GM23338 (cell line): ENCODE results near the gene BRI3. TPM values are rescaled to one million over a fixed set of nuclear protein-coding genes. Genes with fewer than 3 reads are reported as not detected.

Experiments used
- ATAC-seq: fragments of 200-7000 bp; cut with Tn5 transposase; 3 replicates; pipeline ENCODE4 v1.9.1; 2020
- DNase-seq: peaks from one replicate; pipeline ENCODE4 v3.0.0-alpha.2; 2015; ENCODE audit warnings: low spot score
- H2AFZ ChIP-seq: fragments of 200-600 bp; sonication (generic); 2 replicates; pipeline ENCODE4 v1.8.0; 2016; ENCODE audit warnings: antibody characterized with exemption, mild to moderate bottlenecking, moderate library complexity
- H3F3A ChIP-seq: fragments of 200-600 bp; sonication (generic); replicated peaks from 2 replicates; pipeline ENCODE4 v1.8.0; 2017; ENCODE audit warnings: antibody characterized with exemption, mixed run types, low read depth
- H3K27ac ChIP-seq: fragments of 200-600 bp; sonication (generic); 2 replicates; pipeline ENCODE4 v1.6.1; 2016; ENCODE audit warnings: low read depth
- H3K27me3 ChIP-seq: fragments of 200-600 bp; sonication (generic); 2 replicates; pipeline ENCODE4 v1.8.0; 2016; ENCODE audit warnings: mild to moderate bottlenecking, mixed run types, moderate library complexity; ENCODE audit not compliant: insufficient read depth
- H3K36me3 ChIP-seq: fragments of 200-600 bp; sonication (generic); 2 replicates; pipeline ENCODE4 v1.8.0; 2016; ENCODE audit warnings: mild to moderate bottlenecking; ENCODE audit not compliant: insufficient read depth
- H3K4me1 ChIP-seq: fragments of 200-600 bp; sonication (generic); 2 replicates; pipeline ENCODE4 v1.8.0; 2016; ENCODE audit warnings: mild to moderate bottlenecking, moderate library complexity; ENCODE audit not compliant: insufficient read depth
- H3K4me2 ChIP-seq: fragments of 200-600 bp; sonication (generic); 2 replicates; pipeline ENCODE4 v1.7.1; 2017; ENCODE audit warnings: mixed run types
- H3K4me3 ChIP-seq: fragments of 200-600 bp; sonication (generic); 2 replicates; pipeline ENCODE4 v1.6.1; 2016; ENCODE audit warnings: mixed run types
- H3K79me2 ChIP-seq: fragments of 200-600 bp; sonication (generic); replicated peaks from 2 replicates; pipeline ENCODE4 v1.8.0; 2017; ENCODE audit warnings: mild to moderate bottlenecking; ENCODE audit not compliant: insufficient read depth
- H3K9me2 ChIP-seq: fragments of 200-600 bp; sonication (generic); 2 replicates; pipeline ENCODE4 v1.8.0; 2017; ENCODE audit not compliant: insufficient read depth
- H4K20me1 ChIP-seq: fragments of 200-600 bp; sonication (generic); replicated peaks from 2 replicates; pipeline ENCODE4 v1.8.0; 2017; ENCODE audit warnings: mild to moderate bottlenecking; ENCODE audit not compliant: insufficient read depth
- H3K27ac Mint-ChIP-seq: 2 replicates; pipeline ENCODE4 v1.8.0; 2020; ENCODE audit warnings: inconsistent platforms, mild to moderate bottlenecking, moderate library complexity, mixed read lengths
- H3K27me3 Mint-ChIP-seq: 3 replicates; pipeline ENCODE4 v1.8.0; 2022; ENCODE audit warnings: low read depth, mild to moderate bottlenecking, moderate library complexity, mixed read lengths, inconsistent platforms; ENCODE audit not compliant: insufficient read depth, poor library complexity
- H3K36me3 Mint-ChIP-seq: 3 replicates; pipeline ENCODE4 v1.8.0; 2021; ENCODE audit warnings: low read depth, mild to moderate bottlenecking, inconsistent platforms, moderate library complexity, mixed read lengths
- H3K4me1 Mint-ChIP-seq: 3 replicates; pipeline ENCODE4 v1.8.0; 2020; ENCODE audit warnings: mild to moderate bottlenecking, inconsistent platforms, mixed read lengths
- H3K4me3 Mint-ChIP-seq: 3 replicates; pipeline ENCODE4 v1.8.0; 2021; ENCODE audit warnings: moderate library complexity, mild to moderate bottlenecking, inconsistent platforms, mixed read lengths
- H3K9me3 Mint-ChIP-seq: 3 replicates; pipeline ENCODE4 v1.8.0; 2020; ENCODE audit warnings: moderate library complexity, mild to moderate bottlenecking, inconsistent platforms, mixed read lengths
- CREB1 ChIP-seq: fragments of 250-450 bp; sonication (Bioruptor Pico); IDR thresholded peaks from 2 replicates; pipeline ENCODE4 v1.5.0; 2020; ENCODE audit warnings: low read depth, mild to moderate bottlenecking, moderate library complexity
- CTCF ChIP-seq, 2 experiments: fragments of 200-600 bp in 1 of 2; sonication (generic) in 1 of 2; conservative IDR thresholded peaks; 2 replicates each; pipeline versions ENCODE4 v1.5.1 to v1.6.1; 2016 to 2017; ENCODE audit warnings: antibody characterized with exemption in 2 of 2, low read depth in 2 of 2, mild to moderate bottlenecking in 2 of 2, moderate library complexity in 1 of 2
- ETS1 ChIP-seq: IDR thresholded peaks from 2 replicates; pipeline ENCODE4 v1.6.1; 2016; ENCODE audit warnings: antibody characterized with exemption
- EZH2 ChIP-seq: fragments of 200-600 bp; sonication (generic); IDR thresholded peaks from one replicate; pipeline ENCODE4 v1.8.0; 2017; ENCODE audit warnings: antibody characterized with exemption, mild to moderate bottlenecking, low read depth; ENCODE audit not compliant: unreplicated experiment
- EZH2phosphoT487 ChIP-seq: fragments of 200-600 bp; sonication (generic); IDR thresholded peaks from one replicate; pipeline ENCODE4 v1.8.1; 2018; ENCODE audit warnings: antibody characterized with exemption; ENCODE audit not compliant: unreplicated experiment
- JUNB ChIP-seq: IDR thresholded peaks from one replicate; pipeline ENCODE4 v1.6.1; 2016; ENCODE audit warnings: antibody characterized with exemption; ENCODE audit not compliant: unreplicated experiment
- NANOG ChIP-seq: IDR thresholded peaks from 2 replicates; pipeline ENCODE4 v1.6.1; 2016; ENCODE audit warnings: antibody characterized with exemption, borderline replicate concordance
- POLR2AphosphoS5 ChIP-seq: IDR thresholded peaks from 2 replicates; pipeline ENCODE4 v1.6.1; 2016; ENCODE audit warnings: antibody characterized with exemption, low read depth
- STAT1 ChIP-seq: IDR thresholded peaks from one replicate; pipeline ENCODE4 v1.6.1; 2016; ENCODE audit warnings: antibody characterized with exemption; ENCODE audit not compliant: unreplicated experiment
- ZNF114 ChIP-seq: fragments of 250-450 bp; sonication (Bioruptor Pico); IDR thresholded peaks from 2 replicates; pipeline ENCODE4 v1.5.0; 2020; ENCODE audit warnings: mild to moderate bottlenecking, moderate library complexity
- ZNF331 ChIP-seq: fragments of 250-450 bp; sonication (Bioruptor Pico); IDR thresholded peaks from 2 replicates; pipeline ENCODE4 v1.5.0; 2020; ENCODE audit warnings: low read depth, mild to moderate bottlenecking, moderate library complexity
- polyA plus RNA-seq: library from polyadenylated mRNA; unstranded; fragments of >200 nt; fragmentation: Nextera tagmentation; extraction: Ambion mirVana; gene quantifications from 2 replicates; pipeline ENCODE4 v1.2.1, GENCODE V29; 2016
- total RNA-seq: library from RNA; depleted of rRNA; stranded (reverse); fragments of >200 nt; shearing (Covaris generic); gene quantifications from 2 replicates; pipeline ENCODE4 v1.2.3, GENCODE V29; 2014
- TF ChIP-seq, protein P1 (sequence below): fragments of 250-450 bp; sonication (Bioruptor Pico); IDR thresholded peaks from 2 replicates; pipeline ENCODE4 v1.5.0; 2020; ENCODE audit warnings: mild to moderate bottlenecking, moderate library complexity
- TF ChIP-seq, protein P2 (sequence below): IDR thresholded peaks from one replicate; pipeline ENCODE4 v1.6.1; 2018; ENCODE audit warnings: antibody characterized with exemption; ENCODE audit not compliant: unreplicated experiment

The BRI3 gene
- total and polyA plus RNA-seq, 2 experiments from 2014 or later: 21.7 to 66.1 TPM

GRCh38 chr7:98236355-98237185 lies 44.9 kb upstream of the BRI3 start:
- DNase-seq (no peak), ATAC-seq (no peak)
- Histone ChIP-seq H3K79me2 (no peaks in the 10 kb centered on the region), H3F3A (no peaks in the 10 kb centered on the region), H2AFZ (no peak overlapping the region), H4K20me1 (no peaks in the 10 kb centered on the region), H3K9me2 (no peaks in the 10 kb centered on the region), H3K4me1 (no peaks in the 10 kb centered on the region), H3K27me3 (no peaks in the 10 kb centered on the region), H3K4me3 (no peak overlapping the region), H3K36me3 (no peaks in the 10 kb centered on the region), H3K4me2 (no peak overlapping the region), H3K27ac (no peak overlapping the region)
- Mint-ChIP-seq H3K27ac (no peak overlapping the region), H3K27me3 (peaks cover 7% of the 10 kb centered on the region), H3K4me1 (no peaks in the 10 kb centered on the region), H3K9me3 (no peaks in the 10 kb centered on the region), H3K36me3 (no peaks in the 10 kb centered on the region; the same call in 2 of the 3 replicates), H3K4me3 (no peak overlapping the region)
- TF ChIP-seq POLR2AphosphoS5 (no peak), ZNF331 (CRISPR knock-in tag) (no peak), STAT1 (no peak), ZNF114 (CRISPR knock-in tag) (no peak), NANOG (no peak), JUNB (no peak), ETS1 (no peak), EZH2phosphoT487 (no peak), CREB1 (CRISPR knock-in tag) (no peak), EZH2 (no peak), CTCF (conservative IDR thresholded peaks at IDR 0.05; ENCODE audit: low read depth in 2 of 2) (no peak)
- TF ChIP-seq, protein P1, sequence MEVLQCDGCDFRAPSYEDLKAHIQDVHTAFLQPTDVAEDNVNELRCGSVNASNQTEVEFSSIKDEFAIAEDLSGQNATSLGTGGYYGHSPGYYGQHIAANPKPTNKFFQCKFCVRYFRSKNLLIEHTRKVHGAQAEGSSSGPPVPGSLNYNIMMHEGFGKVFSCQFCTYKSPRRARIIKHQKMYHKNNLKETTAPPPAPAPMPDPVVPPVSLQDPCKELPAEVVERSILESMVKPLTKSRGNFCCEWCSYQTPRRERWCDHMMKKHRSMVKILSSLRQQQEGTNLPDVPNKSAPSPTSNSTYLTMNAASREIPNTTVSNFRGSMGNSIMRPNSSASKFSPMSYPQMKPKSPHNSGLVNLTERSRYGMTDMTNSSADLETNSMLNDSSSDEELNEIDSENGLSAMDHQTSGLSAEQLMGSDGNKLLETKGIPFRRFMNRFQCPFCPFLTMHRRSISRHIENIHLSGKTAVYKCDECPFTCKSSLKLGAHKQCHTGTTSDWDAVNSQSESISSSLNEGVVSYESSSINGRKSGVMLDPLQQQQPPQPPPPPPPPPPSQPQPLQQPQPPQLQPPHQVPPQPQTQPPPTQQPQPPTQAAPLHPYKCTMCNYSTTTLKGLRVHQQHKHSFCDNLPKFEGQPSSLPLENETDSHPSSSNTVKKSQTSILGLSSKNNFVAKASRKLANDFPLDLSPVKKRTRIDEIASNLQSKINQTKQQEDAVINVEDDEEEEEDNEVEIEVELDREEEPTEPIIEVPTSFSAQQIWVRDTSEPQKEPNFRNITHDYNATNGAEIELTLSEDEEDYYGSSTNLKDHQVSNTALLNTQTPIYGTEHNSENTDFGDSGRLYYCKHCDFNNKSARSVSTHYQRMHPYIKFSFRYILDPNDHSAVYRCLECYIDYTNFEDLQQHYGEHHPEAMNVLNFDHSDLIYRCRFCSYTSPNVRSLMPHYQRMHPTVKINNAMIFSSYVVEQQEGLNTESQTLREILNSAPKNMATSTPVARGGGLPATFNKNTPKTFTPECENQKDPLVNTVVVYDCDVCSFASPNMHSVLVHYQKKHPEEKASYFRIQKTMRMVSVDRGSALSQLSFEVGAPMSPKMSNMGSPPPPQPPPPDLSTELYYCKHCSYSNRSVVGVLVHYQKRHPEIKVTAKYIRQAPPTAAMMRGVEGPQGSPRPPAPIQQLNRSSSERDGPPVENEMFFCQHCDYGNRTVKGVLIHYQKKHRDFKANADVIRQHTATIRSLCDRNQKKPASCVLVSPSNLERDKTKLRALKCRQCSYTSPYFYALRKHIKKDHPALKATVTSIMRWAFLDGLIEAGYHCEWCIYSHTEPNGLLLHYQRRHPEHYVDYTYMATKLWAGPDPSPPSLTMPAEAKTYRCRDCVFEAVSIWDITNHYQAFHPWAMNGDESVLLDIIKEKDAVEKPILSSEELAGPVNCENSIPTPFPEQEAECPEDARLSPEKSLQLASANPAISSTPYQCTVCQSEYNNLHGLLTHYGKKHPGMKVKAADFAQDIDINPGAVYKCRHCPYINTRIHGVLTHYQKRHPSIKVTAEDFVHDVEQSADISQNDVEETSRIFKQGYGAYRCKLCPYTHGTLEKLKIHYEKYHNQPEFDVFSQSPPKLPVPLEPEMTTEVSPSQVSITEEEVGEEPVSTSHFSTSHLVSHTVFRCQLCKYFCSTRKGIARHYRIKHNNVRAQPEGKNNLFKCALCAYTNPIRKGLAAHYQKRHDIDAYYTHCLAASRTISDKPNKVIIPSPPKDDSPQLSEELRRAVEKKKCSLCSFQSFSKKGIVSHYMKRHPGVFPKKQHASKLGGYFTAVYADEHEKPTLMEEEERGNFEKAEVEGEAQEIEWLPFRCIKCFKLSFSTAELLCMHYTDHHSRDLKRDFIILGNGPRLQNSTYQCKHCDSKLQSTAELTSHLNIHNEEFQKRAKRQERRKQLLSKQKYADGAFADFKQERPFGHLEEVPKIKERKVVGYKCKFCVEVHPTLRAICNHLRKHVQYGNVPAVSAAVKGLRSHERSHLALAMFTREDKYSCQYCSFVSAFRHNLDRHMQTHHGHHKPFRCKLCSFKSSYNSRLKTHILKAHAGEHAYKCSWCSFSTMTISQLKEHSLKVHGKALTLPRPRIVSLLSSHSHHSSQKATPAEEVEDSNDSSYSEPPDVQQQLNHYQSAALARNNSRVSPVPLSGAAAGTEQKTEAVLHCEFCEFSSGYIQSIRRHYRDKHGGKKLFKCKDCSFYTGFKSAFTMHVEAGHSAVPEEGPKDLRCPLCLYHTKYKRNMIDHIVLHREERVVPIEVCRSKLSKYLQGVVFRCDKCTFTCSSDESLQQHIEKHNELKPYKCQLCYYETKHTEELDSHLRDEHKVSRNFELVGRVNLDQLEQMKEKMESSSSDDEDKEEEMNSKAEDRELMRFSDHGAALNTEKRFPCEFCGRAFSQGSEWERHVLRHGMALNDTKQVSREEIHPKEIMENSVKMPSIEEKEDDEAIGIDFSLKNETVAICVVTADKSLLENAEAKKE (CRISPR knock-in tag): no peak
- TF ChIP-seq, protein P2, sequence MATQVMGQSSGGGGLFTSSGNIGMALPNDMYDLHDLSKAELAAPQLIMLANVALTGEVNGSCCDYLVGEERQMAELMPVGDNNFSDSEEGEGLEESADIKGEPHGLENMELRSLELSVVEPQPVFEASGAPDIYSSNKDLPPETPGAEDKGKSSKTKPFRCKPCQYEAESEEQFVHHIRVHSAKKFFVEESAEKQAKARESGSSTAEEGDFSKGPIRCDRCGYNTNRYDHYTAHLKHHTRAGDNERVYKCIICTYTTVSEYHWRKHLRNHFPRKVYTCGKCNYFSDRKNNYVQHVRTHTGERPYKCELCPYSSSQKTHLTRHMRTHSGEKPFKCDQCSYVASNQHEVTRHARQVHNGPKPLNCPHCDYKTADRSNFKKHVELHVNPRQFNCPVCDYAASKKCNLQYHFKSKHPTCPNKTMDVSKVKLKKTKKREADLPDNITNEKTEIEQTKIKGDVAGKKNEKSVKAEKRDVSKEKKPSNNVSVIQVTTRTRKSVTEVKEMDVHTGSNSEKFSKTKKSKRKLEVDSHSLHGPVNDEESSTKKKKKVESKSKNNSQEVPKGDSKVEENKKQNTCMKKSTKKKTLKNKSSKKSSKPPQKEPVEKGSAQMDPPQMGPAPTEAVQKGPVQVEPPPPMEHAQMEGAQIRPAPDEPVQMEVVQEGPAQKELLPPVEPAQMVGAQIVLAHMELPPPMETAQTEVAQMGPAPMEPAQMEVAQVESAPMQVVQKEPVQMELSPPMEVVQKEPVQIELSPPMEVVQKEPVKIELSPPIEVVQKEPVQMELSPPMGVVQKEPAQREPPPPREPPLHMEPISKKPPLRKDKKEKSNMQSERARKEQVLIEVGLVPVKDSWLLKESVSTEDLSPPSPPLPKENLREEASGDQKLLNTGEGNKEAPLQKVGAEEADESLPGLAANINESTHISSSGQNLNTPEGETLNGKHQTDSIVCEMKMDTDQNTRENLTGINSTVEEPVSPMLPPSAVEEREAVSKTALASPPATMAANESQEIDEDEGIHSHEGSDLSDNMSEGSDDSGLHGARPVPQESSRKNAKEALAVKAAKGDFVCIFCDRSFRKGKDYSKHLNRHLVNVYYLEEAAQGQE: no peak
